ENCODE data around the gene CCNY. TPM values are rescaled to one million over a fixed set of nuclear protein-coding genes. Genes with fewer than 3 reads are reported as not detected.

Gene CCNY
- total and polyA plus RNA-seq, 2 of the 13 experiments (the other 11 are each of a cell fraction or from before 2014, with no cell fraction given): 48.2 to 54.7 TPM

DNA sequence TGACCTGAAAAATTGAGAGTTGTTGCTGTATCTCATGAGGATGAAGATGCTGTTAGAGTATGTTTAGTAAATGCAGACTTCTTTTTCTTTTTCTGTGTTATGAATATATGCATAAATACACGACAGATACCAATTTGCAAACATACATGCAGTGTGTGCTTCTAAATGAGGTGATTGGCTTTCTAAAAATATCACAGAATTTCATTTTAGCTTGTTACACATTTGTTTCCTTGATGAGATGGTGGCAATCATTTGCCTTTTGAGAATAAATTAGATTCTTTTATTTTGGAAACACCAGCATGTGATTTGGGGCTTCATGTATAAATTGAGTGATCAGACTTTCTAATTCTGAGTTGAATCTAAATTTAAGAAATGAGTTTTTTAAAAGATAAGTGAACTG, 29.7 kb downstream of the CCNY start (continued):
- TF ChIP-seq, protein P1, sequence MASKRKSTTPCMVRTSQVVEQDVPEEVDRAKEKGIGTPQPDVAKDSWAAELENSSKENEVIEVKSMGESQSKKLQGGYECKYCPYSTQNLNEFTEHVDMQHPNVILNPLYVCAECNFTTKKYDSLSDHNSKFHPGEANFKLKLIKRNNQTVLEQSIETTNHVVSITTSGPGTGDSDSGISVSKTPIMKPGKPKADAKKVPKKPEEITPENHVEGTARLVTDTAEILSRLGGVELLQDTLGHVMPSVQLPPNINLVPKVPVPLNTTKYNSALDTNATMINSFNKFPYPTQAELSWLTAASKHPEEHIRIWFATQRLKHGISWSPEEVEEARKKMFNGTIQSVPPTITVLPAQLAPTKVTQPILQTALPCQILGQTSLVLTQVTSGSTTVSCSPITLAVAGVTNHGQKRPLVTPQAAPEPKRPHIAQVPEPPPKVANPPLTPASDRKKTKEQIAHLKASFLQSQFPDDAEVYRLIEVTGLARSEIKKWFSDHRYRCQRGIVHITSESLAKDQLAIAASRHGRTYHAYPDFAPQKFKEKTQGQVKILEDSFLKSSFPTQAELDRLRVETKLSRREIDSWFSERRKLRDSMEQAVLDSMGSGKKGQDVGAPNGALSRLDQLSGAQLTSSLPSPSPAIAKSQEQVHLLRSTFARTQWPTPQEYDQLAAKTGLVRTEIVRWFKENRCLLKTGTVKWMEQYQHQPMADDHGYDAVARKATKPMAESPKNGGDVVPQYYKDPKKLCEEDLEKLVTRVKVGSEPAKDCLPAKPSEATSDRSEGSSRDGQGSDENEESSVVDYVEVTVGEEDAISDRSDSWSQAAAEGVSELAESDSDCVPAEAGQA (IDR thresholded peaks at IDR 0.05; ENCODE audit: low read depth): no peak
- TF ChIP-seq, protein P1 (CRISPR knock-in tag; IDR thresholded peaks at IDR 0.05; ENCODE audit: borderline replicate concordance): no peak
- TF ChIP-seq ZNF737 (CRISPR knock-in tag; IDR thresholded peaks at IDR 0.05; ENCODE audit: borderline replicate concordance) (no peak), ZNF20 (CRISPR knock-in tag; IDR thresholded peaks at IDR 0.05) (no peak), ZSCAN30 (CRISPR knock-in tag; IDR thresholded peaks at IDR 0.05) (no peak)

DNA sequence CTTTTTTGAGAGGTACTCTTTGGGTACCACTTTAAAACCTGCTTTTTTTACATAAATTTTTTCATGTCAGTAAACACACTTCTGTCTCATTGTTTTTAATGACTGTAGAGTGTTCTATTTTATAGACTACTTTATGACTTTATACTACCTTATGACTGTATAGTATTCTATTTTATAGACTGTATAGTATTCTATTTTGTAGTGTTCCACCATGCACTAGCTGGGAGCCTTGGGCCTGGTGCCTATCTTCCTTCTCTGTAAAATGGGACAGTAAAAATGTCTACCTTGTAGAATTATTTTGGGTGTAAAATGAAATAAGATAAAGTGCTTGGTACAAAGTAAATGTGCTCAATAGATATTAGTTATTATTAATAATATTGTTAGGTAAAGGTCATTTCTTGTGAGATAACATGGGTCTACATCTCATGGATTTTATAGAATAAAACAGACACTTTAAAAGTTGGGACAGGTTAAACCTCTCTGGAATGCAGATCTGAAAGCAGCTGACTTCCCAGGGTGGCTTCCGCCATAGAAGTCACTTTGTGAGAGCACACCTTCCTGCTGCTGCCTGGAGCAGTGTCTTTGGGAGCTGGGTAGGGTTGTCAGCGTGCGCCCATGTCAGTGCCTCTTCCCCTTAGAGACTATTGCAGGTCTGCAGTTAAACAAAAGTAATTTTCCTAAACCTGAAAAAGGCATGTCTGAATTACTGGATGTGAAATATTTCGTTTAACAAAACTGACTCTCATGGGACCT, 31.0 kb downstream of the CCNY start:
- Histone ChIP-seq H3K36me3 (replicated peaks in 1 of 2; ENCODE audit: control insufficient read depth in 1 of 2, insufficient read depth in 2 of 2, low read length in 2 of 2) (no peaks in the 10 kb centered on the region), H2AFZ (ENCODE audit: low read length) (no peak overlapping the region), H3K9me3 (ENCODE audit: low read length) (no peaks in the 10 kb centered on the region), H4K20me1 (ENCODE audit: insufficient read depth, low read length) (no peaks in the 10 kb centered on the region), H3K9ac (ENCODE audit: insufficient read depth, low read depth, low read length) (no peak overlapping the region; the same call in 1 of the 2 replicates), H3K27ac (ENCODE audit: extremely low read length, insufficient read depth, low read length) (peak overlapping the region; percentile 14), H3K79me2 (ENCODE audit: insufficient read depth, low read length) (peaks cover 90% of the 10 kb centered on the region), H3K4me3 (replicated peaks in 1 of 3; ENCODE audit: insufficient read depth in 1 of 3, low read depth in 2 of 3, low read length in 3 of 3) (no peak overlapping the region), H3K4me2 (ENCODE audit: low read depth, low read length) (no peak overlapping the region), H3K4me1 (ENCODE audit: insufficient read depth, low read length) (peaks cover 81% of the 10 kb centered on the region), H3K27me3 (ENCODE audit: control insufficient read depth in 1 of 2, insufficient read depth in 2 of 2, low read length in 2 of 2) (no peaks in the 10 kb centered on the region)
- no peak for DNase-seq (ENCODE audit: low spot score)
- no peak for ATAC-seq
- FAIRE-seq: no peak
- intact Hi-C loops (cut with micrococcal nuclease; ENCODE audit: unreplicated experiment): no loop called here
- 75% methylated on average over 2 of the region's 4 CpGs for WGBS (ENCODE audit: low lambda C conversion rate)
- ChIA-PET POLR2A (no interaction called here), CTCF (ENCODE audit: low intra/inter-chr PET ratio, low total read pairs) (no interaction called here)
- in situ Hi-C loops (cut with HindIII; ENCODE audit: extremely low pct_ligation_motif_present, low pct_unique_long_range_greater_than_20kb): no loop called here
- no TSS peak for BruUV-seq (replicated peaks)
- no peak for TF ChIP-seq ZNF124 (CRISPR knock-in tag; IDR thresholded peaks at IDR 0.05)
- peak; percentile 65 for TF ChIP-seq ZNF629 (CRISPR knock-in tag; conservative IDR thresholded peaks at IDR 0.05)

Measured in HepG2 (cell line).